ENCODE results near the gene DCP1B.

DNA sequence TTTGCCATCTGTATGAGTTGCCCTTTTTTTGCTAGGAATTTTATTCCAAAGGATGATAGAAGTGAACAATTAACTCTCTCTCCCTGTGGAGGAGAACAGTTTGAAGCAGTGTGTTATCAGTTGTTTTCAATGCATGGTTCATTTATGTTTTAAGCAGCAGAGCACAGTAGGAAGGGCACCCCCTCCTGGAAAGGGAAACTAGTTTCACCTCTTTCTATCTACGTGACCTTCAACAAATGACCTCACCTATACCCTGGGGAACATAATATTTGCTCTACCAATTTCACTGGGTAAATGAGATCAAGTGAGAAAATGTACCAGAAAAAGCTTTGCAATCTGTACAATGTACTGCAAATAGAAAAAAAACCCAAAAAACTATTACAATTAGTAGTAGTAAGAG is 5.4 kb upstream of the DCP1B start:
- TF ChIP-seq GATA2 (IDR thresholded peaks at IDR 0.05; ENCODE audit: low read depth, low read length) (no peak), GATA3 (IDR thresholded peaks at IDR 0.05; ENCODE audit: low read depth, low read length) (no peak)

Measured in SH-SY5Y (cell line).